ENCODE measurements around the gene SLC7A8.
A peak's percentile ranks its signal among the peaks of the same experiment; 100 is the strongest.
"Not testable (repeated sequence)": the region's sequence is repeated elsewhere in the genome, so short reads cannot be mapped to it uniquely, and the experiment has no call there.

SLC7A8 gene

DNA sequence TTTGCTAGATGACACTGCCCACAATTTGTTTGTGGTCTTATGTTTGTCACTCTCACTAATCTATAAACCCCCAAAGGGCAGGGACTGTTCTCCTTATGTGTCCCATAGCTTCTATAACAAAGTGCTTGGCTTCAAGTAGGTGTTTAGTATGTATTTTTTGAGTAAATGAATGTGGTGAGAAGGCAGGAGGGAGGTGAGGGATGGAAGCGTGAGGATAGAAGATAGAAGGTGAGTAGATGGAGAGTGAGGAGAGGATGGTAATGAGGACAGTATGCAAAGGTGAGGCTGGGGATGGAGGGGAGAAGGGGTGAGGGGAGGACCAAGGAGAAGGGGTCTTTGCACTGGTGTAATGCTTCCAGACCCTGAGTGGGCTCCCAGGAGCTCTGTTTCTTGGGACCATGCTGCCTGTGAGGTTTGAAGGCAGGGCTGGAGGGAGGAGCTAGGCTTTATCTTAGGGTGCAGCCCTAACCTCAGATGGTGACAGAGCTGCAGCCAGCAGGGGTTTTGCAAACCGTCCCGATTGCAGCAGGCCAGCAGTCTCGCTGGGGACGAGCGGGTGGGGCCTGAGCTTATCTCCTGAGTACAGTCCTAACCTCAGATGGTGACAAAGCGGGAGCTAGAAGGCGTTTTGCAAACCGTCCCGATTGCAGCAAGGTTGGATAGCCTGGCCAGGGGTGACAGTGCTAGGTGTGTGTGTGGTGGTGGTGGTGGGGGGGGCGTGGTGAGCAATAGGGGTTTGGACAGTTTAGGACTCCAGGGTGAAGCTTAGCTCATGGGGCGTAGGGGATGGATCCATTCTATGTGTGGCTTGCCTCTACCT, 70.9 kb downstream of the SLC7A8 start:
- no peak for DNase-seq

DNA sequence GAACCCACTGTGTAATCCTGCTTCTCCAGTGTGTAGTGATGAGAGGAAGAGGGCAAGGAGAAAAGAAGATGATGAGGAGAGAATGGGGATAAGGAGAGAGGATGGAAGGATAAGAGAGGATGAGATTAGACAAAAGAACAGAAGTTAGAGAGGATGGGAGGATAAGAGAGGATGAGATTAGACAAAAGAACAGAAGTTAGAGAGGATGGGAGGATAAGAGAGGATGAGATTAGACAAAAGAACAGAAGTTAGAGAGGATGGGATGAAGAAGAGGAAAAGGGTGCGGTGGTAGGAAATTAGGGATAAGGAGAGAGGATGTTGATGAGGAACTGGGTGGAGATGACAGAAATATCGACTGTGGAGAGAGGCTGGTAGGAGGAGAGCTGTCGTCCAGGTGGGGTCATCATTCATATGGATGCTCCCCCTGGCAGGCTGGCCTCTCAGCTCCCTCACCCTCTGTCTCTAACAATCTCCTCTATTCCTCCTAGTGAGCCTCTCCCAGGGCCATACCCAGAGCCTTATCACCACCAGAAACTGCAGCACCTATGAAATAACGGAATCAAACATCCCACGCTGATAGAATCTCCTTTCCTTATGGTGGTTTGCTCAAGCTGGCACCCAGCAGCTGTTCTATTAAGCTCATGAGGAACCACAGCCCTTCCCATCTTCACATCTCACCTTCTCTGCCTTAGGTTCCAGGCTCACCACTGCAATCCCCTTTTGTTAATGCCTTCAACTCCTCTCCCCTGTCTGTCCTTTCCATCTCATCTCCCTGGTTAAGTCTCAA, 72.7 kb downstream of the SLC7A8 start:
- DNase-seq: no peak

DNA sequence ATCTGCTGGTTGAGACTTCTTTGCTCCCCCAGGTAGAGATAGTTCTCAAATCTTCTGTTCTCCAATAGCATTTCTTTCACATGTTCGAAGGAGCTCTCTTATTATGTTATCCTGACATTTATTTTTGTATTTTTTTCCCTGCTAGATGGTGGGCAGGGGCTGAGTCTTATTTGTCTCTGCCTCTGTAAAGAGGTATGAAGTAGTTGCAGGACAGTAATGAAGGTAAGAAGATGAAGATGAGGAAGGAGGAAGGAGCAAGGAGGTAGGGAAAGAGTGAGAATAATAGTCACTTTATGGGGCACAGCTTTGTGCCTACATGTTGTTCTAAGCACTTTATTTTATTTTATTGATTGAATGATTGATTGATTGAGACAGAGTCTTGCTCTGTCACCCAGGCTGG, 73.7 kb downstream of the SLC7A8 start:
- DNase-seq: no peak

DNA sequence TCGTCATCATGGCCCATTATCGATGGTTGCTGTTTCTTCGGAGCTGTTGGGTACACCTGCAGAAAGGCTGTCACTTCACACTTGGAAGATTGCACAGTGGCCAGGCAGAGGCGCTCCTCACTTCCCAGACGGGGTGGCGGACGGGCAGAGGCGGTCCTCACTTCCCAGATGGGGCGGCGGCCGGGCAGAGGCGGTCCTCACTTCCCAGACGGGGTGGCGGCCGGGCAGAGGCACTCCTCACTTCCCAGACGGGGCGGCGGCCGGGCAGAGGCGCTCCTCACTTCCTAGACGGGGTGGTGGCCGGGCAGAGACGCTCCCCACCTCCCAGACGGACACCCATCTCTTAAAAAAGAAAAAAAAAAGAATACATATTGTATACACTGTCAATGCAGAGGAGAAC, 75.3 kb downstream of the SLC7A8 start:
- not testable (repeated sequence) for DNase-seq

DNA sequence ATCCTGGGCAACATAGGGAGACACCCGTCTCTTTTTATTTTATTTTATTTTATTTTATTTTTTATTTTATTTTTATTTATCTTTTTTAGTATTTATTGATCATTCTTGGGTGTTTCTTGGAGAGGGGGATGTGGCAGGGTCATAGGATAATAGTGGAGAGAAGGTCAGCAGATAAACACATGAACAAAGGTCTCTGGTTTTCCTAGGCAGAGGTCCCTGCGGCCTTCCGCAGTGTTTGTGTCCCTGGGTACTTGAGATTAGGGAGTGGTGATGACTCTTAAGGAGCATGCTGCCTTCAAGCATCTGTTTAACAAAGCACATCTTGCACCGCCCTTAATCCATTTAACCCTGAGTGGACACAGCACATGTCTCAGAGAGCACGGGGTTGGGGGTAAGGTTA, 75.8 kb downstream of the SLC7A8 start:
- DNase-seq: not testable (repeated sequence)

DNA sequence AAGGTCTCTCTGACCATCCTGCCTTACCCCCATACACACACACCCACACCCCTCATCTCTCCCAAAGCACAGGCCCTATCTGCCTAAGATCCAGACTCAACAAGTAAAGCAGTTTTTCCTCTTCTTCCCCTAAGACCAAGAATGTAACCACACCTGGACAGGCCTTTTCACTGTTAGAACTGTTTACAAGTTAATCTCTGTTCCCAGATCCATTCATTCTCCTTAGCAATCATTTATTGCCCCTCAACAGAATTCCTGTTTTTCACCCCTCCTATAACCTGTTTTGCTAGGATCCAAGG, 76.8 kb downstream of the SLC7A8 start:
- DNase-seq: no peak

DNA sequence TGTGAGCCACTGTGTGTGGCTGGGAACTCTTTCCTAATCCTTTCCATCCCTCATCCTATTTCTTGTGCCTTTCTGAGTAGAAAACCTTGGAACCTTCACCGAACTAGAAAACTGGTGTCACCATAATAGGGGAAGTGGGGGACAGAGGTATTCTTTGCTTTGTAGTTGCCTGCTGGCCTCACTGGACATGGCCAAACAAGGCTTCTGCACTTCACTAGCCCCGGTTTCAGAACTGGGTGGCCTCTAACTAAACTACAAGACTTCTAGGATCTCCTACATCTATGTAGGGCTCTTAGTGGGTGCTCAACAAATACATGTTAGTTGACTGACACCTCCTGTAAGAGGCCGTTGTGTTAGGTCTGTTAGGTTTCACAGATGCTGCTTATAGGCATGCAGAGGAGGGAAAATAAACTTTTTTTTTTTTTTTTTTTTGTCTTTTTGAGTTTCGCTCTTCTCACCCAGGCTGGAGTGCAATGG, 78.1 kb downstream of the SLC7A8 start:
- no peak for DNase-seq

DNA sequence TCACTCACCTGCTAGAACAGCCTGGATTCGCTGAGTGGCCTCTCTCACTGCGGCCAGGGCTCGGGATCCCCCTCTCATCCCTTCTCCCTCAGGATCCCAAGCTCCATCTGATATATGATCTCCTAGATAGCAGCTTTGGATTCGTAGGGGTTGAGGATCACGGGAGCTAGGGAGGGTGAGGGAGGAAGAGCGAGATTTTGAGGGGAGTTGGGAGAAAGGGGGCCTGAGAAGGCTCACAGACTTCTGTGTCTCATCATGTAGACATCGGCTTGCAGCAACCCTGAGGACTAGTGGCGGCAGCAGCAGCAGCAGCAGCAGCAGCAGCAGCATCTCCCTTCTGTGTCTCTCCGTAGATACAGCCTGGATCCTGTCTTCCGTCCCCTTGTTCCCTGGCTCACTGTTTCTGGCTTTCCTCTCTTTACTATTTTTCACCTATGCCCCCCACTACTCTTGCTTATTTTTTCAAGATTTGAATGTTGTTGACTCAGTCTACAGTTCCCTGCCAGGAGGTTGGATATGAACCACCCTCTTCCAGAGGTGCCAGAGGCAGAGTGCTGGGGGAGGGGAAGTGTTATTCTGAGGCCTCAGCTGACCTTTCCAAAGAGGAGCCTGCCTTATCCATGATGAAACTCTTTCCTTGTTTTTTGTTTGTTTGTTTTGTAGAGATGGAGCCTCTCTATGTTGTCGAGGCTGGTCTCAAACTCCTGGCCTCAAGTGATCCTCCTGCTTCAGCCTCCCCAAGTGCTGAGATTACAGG, 78.7 kb downstream of the SLC7A8 start, which contains the start of gene CIROP:
CIROP (minus strand) TSS at position 399 of the 757 bp plus-strand sequence; CDS start at position 330, 69 bp downstream.
- DNase-seq: no peak

DNA sequence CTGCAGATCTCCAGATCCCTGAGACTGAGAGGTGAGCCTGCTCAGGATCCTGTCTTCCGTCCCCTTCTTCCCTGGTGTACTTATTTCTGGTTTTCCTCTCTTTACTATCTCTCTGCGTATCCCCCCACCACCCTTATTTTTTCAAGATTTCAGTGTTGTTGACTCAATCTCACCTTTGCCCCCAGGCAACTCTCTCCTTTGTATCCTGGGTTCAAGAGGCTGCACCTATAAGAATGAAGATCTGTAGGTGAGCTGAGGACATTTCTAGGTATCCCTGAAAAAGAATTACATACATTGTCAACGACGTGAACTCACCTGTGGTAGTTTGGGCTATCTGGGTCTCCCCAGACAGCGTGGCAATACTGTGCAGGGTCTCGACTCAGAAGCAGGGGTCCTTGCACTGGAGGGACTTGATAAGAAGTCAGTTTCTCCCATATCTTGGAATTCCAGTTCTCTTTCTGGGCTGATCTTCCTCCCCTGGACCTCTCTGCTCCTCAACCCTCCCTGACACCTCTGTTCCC, 79.3 kb downstream of the SLC7A8 start:
- DNase-seq: no peak

DNA sequence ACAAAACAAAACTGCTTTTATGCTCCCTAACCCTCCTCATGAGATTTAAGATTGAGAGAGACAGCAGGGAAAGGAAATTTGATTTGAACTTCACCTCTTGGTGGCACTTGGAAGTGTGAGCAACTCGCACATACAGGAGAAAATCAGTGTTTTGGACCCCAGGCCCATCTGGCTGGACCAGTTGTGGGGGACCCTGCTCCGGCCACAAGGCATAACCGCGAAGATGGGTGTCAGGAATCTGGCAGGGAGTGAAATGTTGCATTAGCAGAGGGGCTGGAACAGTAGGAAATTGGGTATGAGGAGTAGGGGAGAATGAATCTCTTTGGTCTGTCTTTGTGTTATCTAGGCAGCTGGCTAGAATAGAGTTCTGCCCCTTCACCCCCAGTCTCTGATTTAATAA, 79.9 kb downstream of the SLC7A8 start:
- no peak for DNase-seq

DNA sequence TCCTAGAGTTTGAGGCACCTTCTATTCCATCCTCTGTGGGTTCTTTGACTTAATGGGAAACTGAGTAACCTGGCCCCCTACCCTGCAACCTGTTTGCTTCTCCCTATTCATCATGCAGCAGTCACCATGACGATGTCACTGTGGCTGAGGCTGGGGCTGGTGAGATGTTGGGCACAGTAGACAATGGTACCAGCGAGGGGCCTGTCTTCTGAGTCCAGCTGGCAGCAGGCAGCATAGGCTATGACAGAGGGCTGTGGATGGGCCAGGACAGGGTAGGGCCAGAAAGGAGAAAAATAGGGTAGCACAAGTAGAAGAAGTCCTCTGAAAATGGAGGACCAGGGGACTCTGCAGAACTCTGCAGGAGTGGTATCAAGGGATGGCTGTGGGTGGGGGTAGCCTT, 80.7 kb downstream of the SLC7A8 start:
- DNase-seq: no peak

DNA sequence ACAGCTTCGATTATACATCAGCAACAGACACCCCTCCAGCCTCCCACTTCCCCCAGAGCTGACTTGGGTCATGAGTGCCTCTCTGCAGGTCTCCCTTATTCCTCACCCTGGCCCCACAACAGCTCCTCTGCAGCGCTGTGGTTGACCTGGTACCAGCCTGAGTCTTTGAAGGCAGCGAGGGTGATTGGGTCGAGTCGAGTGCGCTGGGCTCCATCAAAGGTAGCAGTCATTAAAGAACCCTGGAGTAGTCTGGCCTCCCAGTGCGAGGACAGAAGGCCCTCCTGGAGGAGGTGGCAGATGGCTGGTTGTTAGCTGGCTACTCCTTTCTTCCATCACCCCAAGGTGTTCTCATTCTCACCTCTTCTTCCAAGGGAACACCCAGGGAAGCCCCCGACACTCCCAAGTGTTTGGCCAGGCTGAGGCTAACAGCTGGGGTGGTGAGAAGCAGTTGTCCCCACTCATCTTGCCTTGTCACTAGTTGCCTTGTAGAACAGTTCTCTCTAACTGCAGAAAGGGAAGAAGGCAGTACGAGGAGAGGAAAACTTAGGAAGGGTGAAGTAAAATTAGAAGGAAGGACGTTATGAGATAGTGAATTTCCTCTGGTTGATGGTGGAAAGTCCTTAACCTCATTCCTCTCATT, 81.4 kb downstream of the SLC7A8 start:
- no peak for DNase-seq

DNA sequence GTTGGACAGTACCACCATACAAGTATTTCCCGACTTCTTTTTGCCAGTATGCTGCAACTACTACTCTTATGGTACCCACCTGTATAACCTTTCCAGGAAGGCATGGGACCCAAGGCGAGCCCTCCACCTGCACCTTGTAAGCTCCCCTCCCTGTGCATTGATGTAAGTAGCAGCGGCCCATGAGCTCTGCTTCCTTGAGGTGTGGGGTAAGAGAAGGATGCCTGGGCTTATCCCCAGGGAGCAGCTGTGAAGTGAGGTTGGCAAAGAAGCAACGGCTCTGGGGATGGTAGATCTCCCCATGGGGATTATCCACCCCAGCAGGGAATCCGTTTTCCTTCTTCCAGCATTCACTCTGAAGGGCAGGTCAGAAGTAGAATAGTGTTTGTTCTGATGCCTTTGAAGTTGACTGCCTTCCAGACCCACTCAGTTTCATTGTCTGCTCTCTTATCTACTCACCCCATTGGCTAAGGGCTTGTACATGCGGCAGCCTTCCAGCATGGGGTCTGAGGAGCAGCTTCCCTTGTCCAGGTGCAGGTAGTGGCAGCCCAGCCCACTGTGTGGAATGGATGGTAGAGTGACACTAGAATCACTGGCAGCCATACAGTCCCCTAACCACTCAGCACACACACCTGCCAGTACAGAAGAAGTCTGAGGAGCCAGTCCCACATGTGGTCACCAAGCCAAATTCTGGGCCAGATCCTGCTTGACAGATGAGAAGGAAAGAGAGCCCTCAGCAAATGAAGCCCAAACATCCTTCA, 82.1 kb downstream of the SLC7A8 start:
- DNase-seq: no peak

DNA sequence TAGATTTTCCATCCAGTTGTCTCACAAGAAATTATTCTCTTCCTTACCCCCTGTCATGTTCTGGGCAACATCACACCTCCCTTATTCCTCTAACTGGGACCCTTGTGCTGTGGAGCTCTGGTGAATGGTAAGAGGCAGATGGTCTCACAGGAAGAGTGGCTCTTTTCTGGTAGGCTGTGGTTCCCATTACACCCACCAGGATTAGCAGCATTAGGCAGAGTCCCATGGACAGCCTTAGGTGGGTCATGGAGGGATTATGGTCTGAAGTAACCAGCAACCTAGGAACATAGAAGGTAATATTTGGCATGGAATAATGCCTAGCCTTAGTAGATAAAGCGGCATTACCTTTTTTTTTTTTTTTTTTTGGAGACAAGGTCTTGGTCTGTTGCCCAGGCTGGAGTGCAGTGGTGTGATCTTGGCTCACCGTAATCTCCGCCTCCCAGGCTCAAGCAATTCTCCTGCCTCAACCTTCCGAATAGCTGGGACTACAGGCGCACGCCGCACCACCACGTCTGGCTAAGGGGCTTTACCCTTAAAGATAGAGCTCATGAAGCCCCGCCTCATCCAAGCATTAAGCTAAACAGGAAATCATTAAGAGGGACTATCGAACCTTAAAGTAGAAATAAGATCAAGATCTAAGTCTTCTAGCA, 84.1 kb downstream of the SLC7A8 start:
- DNase-seq: no peak

DNA sequence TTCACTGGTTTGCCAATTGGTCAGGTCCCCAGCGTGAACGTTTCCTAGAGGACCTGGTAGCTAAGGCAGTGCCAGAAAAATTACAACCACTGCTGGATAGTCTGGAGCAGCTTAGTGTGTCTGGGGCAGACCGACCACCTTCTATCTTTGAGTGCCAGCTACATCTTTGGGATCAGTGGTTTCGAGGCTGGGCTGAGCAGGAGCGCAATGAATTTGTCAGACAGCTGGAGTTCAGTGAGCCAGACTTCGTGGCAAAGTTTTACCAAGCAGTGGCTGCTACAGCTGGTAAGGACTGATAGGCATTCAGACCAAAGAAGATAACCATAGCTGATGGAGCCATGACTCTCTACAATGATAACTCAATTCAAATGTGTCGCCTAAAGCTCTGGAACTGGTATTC, 85.7 kb downstream of the SLC7A8 start:
- DNase-seq: no peak

DNA sequence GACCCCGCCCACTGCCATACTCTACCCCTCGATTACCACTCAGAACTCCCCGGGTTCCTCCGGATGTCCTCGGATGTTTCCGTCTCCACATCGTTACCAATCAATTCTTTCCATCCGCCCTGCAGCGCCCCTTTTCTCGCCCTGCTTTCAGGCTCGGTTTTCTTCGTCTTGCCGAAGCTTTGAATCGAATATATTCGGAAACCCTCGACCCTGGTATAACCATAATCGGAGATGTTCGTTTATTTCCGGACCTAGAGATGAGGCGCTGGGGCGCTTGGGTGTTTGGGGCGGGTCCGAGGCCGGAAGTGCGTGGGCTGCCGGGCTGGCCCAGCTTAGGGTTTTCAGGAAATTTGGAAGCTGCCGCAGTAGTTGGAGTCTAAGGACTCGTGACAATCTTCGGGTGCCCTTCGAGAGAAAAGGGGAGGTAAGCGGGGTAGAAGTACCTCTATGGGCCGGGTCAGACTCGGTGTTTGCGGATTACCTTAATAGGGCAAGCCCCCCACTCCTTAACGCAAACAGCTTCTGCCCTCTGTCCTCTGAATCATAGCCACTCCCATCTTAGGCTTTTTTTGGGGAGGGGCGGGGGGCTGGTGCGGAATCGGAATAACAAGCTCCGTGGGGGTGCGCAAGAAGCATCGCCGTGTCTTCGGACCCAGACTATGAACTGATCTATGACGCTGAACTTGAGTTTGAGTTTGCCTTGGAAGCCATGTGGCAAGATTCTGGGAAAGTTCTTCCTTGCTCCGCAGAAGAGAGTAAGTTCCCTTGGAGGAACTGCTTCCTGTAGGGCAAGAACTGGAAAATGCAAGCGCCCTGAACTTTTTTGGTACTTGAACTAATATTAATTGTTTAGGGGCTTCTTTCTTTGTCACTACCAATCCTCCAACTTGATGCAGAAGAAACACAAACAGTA, 88.0 kb downstream of the SLC7A8 start, which contains the start of gene C14orf119:
C14orf119 (plus strand) TSS at position 310 of the 913 bp plus-strand sequence. CDS start 2,154 bp downstream, outside the sequence.
- peak in 1 of 2 donors; percentile 99 for DNase-seq

DNA sequence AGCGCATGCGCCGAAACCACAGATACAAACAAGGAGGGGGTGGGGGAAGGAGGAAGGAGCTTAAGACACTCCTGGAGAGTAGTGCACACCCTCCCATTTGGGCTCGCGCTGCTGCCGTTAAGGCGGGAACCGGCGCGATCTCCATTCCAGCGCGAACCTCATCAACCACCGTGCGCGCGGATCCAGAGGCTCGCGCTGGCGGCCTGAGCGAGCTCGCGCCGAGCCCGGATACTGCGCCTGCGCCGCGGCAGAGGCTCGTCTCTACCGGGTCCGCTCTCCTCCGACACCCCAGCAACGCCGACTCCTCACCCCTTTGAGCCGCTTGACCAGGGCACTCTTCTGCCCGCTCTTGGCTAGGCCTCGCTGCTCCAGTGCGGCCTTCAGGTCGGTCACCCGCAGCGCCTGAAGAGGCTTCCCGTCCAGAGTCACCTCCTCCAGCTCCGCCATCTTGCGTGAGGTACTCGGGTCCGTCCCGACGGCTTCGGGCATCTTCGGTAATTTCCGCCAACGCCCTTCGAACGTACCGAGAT, 88.7 kb downstream of the SLC7A8 start, which contains the start of gene ACIN1:
ACIN1 (minus strand) TSS at position 471 of the 530 bp plus-strand sequence; CDS start at position 447, 24 bp downstream.
- DNase-seq: peak; percentile 65 to 99

DNA sequence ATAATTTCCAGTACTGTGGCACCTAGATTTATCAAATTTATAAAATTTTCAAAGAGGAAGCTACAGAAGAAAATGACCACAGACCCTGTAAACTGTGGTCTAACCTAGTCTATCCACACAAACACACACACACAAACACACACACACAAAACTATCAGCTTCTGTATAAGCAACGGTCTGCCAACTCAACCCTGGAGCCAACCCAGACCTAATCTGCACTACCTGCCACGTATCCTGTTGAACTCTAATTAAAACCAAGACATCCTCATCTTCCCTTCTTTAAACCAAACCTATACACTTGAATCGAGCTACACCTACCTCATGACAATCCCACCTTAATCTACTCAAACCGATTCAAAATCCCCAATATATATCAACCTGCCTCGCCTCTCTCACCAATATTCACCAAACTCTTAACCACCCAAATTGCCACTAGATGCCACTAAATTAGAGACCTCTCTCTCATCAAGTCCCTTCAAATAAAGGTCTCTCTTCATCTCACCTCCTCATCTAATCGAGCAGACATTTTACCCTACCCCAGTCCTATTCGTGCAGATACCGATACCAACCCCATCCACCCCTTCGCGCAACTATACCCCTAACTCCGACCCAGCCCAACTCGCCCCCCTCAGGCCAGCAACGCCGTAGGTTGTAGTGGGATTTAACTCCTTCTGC, 89.3 kb downstream of the SLC7A8 start:
- DNase-seq: no peak

DNA sequence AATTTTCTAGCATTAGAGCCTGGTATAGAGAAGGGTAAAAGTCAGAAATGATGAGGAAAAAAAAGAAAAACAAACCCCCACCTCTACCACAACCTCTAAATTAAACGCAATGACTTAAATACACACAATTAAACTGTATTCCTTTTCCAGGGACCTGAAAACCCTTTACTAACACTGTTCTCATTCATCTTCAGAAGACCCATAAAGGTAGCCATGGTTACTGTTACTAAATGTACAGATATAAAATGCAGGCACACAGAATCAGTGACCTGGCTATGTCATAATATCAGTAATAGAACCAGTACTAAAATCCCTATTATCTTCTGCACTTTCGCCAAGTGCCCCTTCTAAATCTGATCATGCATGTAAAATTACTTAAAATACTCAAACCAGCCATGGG, 89.9 kb downstream of the SLC7A8 start:
- no peak for DNase-seq

Measured in stimulated activated CD4-positive, alpha-beta T cell treated with anti-CD3 and anti-CD28 coated beads, Interleukin-2, amount 100 ng/mL, for 48 hours (primary cell).